H1 (cell line): ENCODE results near the gene IL1RAPL1.

Experiments used
- ATF3 ChIP-seq: IDR thresholded peaks from 2 replicates; pipeline ENCODE4 v1.6.1; 2011; ENCODE audit warnings: low read depth, mild to moderate bottlenecking, low read length; ENCODE audit not compliant: insufficient read depth
- CBX5 ChIP-seq: fragments of 300-800, 300-1000 bp; sonication (generic); IDR thresholded peaks from 2 replicates; pipeline ENCODE4 v1.7.1; 2016; ENCODE audit warnings: antibody characterized with exemption, low read length, low read depth
- CBX8 ChIP-seq: fragments of 300-800, 300-1000 bp; sonication (generic); IDR thresholded peaks from 2 replicates; pipeline ENCODE4 v1.7.1; 2016; ENCODE audit warnings: low read depth, low read length, borderline replicate concordance
- CEBPB ChIP-seq: IDR thresholded peaks from 2 replicates; pipeline ENCODE4 v1.6.1; 2012; ENCODE audit warnings: low read depth, low read length
- CHD2 ChIP-seq: IDR thresholded peaks from 2 replicates; pipeline ENCODE4 v1.6.1; 2012; ENCODE audit warnings: low read length, improper control_type of control experiment
- CTCF ChIP-seq, 3 experiments: IDR thresholded peaks; 1 replicate in 2 of 3; 2 replicates in 1 of 3; pipeline versions ENCODE4 v1.5.1 to v1.6.1; 2011; ENCODE audit warnings: low read length in 3 of 3, mild to moderate bottlenecking in 3 of 3, inconsistent platforms in 2 of 3, low read depth in 1 of 3, moderate library complexity in 1 of 3; ENCODE audit not compliant: insufficient read depth in 1 of 3; ENCODE audit errors: control extremely low read depth in 1 of 3
- EZH2 ChIP-seq: fragments of 200-600 bp; sonication (generic); IDR thresholded peaks from 2 replicates; pipeline ENCODE4 v1.7.1; 2012; ENCODE audit warnings: low read depth, mild to moderate bottlenecking, moderate library complexity, low read length, inconsistent platforms; ENCODE audit not compliant: severe bottlenecking
- GABPA ChIP-seq: IDR thresholded peaks from 2 replicates; pipeline ENCODE4 v1.6.1; 2011; ENCODE audit warnings: mild to moderate bottlenecking, low read length, moderate library complexity, borderline replicate concordance; ENCODE audit not compliant: insufficient read depth
- JUN ChIP-seq: IDR thresholded peaks from 2 replicates; pipeline ENCODE4 v1.6.1; 2011; ENCODE audit warnings: low read depth, mild to moderate bottlenecking, improper control_type of control experiment, low read length
- KDM5A ChIP-seq: fragments of 200-600 bp; IDR thresholded peaks from 2 replicates; pipeline ENCODE4 v1.7.1; 2012; ENCODE audit warnings: mild to moderate bottlenecking, low read length, inconsistent platforms, mixed read lengths
- POLR2A ChIP-seq, 2 experiments: IDR thresholded peaks; 1 replicate in 1 of 2; 2 replicates in 1 of 2; pipeline ENCODE4 v1.6.1; 2011; ENCODE audit warnings: low read depth in 2 of 2, low read length in 2 of 2, mild to moderate bottlenecking in 2 of 2; ENCODE audit errors: control extremely low read depth in 1 of 2
- POLR2AphosphoS5 ChIP-seq: IDR thresholded peaks from 2 replicates; pipeline ENCODE4 v1.6.1; 2011; ENCODE audit warnings: low read depth, low read length
- SRF ChIP-seq: IDR thresholded peaks from 2 replicates; pipeline ENCODE4 v1.6.1; 2011; ENCODE audit warnings: mild to moderate bottlenecking, low read depth, low read length, moderate library complexity
- SUZ12 ChIP-seq: fragments of 200-600 bp; sonication (generic); IDR thresholded peaks from 2 replicates; pipeline ENCODE4 v1.6.1; 2012; ENCODE audit warnings: mild to moderate bottlenecking, inconsistent platforms, low read length, moderate library complexity, mixed read lengths

GRCh38 chrX:29455702-29456101 lies 868.5 kb downstream of the IL1RAPL1 start:
- no peak for TF ChIP-seq EZH2
- no peak for TF ChIP-seq POLR2A (IDR thresholded peaks at IDR 0.05; ENCODE audit: control extremely low read depth in 1 of 2, low read depth in 2 of 2, low read length in 2 of 2)
- no peak for TF ChIP-seq POLR2AphosphoS5
- no peak for TF ChIP-seq CTCF (IDR thresholded peaks at IDR 0.05; ENCODE audit: control extremely low read depth in 1 of 3, insufficient read depth in 1 of 3, low read depth in 1 of 3, low read length in 3 of 3)
- TF ChIP-seq CEBPB = no peak
- TF ChIP-seq SRF = no peak
- no peak for TF ChIP-seq SUZ12
- no peak for TF ChIP-seq CBX5
- no peak for TF ChIP-seq GABPA
- TF ChIP-seq KDM5A = no peak
- TF ChIP-seq CBX8 = no peak
- no peak for TF ChIP-seq ATF3
- no peak for TF ChIP-seq JUN
- TF ChIP-seq CHD2 = no peak
